HG03139 (cell line): ENCODE results near the gene CCDC88B.

ENCODE experiments used
- ATAC-seq: cut with Tn5 transposase; IDR thresholded peaks from one replicate; pipeline ENCODE4 v1.9.1; 2021; ENCODE audit not compliant: unreplicated experiment

The CCDC88B gene

DNA sequence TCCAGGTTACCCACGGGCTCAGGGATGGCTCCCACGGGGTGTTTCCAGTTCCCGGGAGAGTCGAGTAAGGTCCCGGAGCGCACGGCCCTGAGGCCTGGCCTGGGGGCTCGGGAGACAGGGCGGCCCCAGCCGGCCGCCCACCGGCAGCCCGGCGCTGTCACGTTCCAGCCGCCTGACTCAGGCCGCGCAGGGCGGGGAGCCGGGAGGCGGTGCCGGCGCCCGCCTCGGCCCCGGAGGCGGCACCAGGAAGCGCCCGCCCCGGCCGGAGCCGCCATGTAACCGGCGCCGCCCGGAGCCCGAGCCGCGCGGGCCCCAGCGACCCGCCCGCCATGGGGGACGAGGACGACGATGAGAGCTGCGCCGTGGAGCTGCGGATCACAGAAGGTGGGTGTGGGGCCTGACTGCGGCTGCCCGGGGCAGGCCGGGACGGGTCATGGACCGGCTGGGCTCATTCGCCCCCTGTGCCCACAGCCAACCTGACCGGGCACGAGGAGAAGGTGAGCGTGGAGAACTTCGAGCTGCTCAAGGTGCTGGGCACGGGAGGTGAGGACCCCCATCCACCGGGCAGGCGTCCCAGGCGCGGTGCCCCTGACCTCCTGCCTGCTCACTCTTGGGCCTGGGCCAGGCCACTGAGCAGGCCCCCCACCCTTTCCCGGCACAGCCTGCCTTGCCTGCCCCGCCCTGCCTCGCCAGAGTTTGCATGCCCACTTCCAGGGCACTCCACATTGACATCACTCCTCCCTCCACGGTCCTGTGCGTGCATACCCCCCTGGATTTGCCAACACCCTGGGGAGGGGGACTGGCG is 19.1 kb downstream of the CCDC88B start, which contains the start of gene RPS6KA4:
TSS of gene RPS6KA4 (plus strand) at position 256 of the 805 bp plus-strand sequence. CDS start at position 330, 74 bp downstream.
- no peak for ATAC-seq

DNA sequence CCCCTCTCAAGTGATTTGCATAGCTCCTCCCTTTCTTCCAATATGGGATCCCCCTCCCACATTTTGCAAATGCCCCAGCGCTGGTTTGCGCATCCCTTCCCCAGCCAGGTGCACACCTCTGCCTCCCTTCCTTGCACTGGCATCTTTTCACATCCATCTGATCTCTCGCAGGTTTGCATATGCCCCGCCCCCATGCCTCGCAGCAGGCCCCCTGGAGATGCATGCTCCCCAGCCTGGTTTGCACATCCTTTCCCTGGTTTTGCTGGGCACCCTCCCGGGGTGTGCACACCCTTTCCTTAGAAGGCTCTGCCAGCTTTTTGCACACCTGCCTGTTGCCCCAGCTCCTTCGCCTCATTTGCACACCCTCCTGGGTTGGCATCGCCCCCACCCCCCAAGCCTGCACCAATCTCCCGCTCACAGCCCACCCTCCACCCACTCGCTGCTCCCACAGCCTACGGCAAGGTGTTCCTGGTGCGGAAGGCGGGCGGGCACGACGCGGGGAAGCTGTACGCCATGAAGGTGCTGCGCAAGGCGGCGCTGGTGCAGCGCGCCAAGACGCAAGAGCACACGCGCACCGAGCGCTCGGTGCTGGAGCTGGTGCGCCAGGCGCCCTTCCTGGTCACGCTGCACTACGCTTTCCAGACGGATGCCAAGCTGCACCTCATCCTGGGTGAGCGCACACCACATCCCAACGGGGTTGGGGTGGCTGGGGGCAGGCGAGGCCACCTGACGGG is 19.9 kb downstream of the CCDC88B start:
- no peak for ATAC-seq

GRCh38 chr11:64360448-64360921 is 20.5 kb downstream of the CCDC88B start:
- no peak for ATAC-seq

GRCh38 chr11:64361659-64362058 is 21.7 kb downstream of the CCDC88B start:
- ATAC-seq: no peak

GRCh38 chr11:64362339-64362738 is 22.3 kb downstream of the CCDC88B start:
- ATAC-seq: no peak

GRCh38 chr11:64364435-64364834 is 24.4 kb downstream of the CCDC88B start:
- ATAC-seq: no peak

GRCh38 chr11:64364911-64365310 is 24.9 kb downstream of the CCDC88B start:
- ATAC-seq: no peak

DNA sequence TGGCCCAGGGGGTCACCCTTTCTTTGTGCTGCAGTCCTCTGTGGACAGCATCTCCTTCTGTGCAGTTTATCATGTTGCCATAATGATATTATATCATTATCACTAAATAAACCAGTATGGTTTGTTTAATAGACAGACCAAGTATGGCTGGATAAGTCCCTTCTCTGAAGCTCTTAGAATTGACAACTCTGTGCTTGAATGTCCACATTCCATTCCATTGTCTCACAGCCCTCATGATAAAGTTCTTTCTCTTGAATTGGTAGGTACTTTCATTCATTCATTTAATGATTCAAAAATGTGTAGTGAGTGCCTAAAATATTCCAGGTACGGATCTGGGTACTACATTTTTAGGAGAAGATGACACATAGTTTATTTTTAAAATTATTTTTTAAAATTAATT is 26.7 kb downstream of the CCDC88B start:
- no peak for ATAC-seq

DNA sequence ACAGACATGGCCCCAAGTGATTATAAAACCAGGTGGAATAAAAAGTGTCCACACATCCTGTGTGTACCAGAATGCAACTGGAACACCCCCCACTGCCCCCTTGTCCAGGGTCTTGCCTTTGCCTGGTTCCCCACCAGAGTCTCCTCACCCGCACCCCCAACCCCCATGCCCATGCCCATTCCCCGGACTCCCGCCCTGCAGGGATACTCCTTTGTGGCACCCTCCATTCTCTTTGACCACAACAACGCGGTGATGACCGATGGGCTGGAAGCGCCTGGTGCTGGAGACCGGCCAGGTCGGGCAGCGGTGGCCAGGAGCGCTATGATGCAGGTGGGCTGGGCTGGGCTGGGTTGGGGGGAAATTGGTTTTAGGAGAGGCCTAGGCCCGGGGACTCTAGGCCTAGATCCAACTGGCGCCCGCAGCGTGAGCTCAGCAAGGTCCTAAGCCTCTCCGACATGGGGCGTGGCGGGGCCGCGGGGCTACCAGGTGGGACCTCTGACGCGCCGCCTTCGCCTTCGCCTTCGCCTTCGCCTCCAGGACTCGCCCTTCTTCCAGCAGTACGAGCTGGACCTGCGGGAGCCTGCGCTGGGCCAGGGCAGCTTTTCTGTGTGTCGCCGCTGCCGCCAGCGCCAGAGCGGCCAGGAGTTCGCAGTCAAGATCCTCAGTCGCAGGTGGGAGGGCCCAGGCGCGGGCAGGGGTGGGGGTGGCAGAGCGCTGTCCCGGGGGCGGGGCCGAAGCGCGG is 28.1 kb downstream of the CCDC88B start:
- ATAC-seq: no peak

- no peak for ATAC-seq
These were observed 28.7 kb downstream of the CCDC88B start for GRCh38 chr11:64368673-64369074.

GRCh38 chr11:64369440-64370421 is 29.7 kb downstream of the CCDC88B start:
- no peak for ATAC-seq

DNA sequence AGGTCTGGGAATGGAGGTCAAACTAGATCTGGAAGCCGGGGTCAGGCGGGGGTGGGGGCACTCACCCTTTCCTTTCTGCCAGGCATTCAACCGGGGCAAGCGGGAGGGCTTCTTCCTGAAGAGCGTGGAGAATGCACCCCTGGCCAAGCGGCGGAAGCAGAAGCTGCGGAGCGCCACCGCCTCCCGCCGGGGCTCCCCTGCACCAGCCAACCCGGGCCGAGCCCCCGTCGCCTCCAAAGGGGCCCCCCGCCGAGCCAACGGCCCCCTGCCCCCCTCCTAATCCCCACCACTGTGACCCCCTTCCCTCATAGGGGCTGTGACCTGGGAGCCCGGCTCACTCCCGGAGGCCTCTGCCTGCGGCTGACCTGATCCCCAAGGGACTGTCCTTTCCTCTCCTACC is 31.2 kb downstream of the CCDC88B start:
- ATAC-seq: no peak

- no peak for ATAC-seq
These were observed 32.0 kb downstream of the CCDC88B start for GRCh38 chr11:64372021-64372420.

DNA sequence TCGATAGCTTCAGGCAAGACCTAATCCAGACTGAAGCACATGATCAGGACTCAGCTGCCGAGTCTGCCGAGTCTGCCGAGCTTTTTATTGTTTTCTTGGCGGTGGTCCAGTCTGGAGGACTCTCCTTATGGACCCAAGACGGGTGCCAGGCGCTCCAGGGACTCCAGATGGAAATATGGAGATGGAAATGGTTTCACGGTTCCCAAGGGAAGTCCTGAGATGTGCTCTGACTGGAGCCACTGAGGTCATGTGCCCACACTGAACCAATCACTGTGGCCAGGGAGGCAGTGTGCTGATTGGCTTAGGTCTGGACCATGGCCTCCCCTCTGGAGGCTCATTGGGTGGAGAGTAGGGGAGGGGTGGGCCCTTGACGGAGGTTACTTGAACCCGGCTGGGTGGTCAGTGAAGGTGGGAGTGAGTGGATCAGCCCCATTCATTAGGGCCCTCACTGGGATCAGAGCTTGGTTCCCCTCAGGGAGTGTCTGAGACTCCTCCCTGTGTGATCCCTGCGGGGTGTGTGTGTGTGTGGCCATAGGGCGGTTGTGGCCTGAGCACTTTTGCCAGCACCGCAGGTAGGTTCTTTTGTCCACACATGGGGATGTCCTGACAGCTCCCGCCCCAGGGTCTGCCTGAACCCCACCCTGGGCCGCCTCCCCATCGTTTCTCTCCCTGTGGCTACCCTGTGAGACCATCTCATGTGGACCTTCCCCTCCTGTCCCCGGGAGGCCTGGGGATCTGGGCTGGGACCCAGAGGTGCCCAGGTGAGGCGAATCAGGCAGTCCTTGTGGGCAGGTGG is 33.0 kb downstream of the CCDC88B start:
- no peak for ATAC-seq

- no peak for ATAC-seq
These were observed 33.6 kb downstream of the CCDC88B start for GRCh38 chr11:64373598-64373974.

DNA sequence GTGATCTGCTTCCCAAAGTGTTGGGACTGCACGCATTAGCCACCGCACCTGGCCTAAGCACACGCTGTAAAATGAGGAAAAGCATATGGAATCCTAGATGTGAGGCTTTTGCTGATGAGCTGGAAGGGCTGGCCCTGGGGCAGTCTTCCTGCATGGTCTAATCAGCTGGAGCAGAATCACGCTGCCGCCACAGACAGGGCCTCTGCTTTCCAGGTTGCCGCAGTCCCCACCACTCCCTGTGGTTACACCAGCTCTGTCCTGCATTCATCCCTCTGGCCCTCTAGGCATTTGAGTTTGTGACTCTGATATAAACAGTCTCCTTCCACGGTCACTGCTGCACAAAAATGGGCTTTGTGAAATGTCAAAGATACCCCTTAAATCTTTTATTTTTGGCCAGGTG is 36.1 kb downstream of the CCDC88B start:
- no peak for ATAC-seq

DNA sequence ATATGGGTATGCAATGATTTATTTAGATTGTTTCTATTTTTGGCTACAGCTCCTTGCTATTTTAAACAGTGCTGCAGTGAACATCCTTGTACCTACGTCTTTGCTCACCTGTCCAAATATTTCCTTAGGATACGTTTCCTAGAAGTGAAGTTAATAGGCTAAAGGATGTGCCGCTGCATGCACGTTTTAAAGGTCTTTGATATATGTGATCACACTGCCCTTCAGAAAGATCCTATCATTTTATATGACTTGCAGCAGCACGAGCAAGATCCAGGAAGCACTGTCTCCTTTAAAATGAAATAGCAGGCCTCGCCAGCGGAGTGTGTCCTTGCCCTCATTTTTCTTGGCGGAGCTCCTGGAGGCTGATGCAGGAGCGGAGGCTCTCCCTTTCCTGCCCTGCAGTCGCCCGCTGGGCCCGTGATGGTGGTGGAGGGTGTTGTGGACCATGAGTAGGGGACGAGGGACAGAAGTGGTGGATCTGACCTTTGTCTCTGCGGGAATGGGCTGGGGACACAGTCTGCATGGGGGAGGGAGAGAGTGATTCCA is 38.4 kb downstream of the CCDC88B start:
- no peak for ATAC-seq

- no peak for ATAC-seq
These were observed 39.2 kb downstream of the CCDC88B start for GRCh38 chr11:64379160-64379559.
